ENCODE results near the gene AUTS2.

GRCh38 chr7:70343519-70343918, 745.2 kb downstream of the AUTS2 start:
- TF ChIP-seq CTCF (IDR thresholded peaks at IDR 0.05; ENCODE audit: control extremely low read depth in 1 of 3, insufficient read depth in 1 of 3, low read depth in 1 of 3, low read length in 3 of 3): no peak
- TF ChIP-seq ATF2 (IDR thresholded peaks at IDR 0.05; ENCODE audit: low read length): no peak
- no peak for TF ChIP-seq TAF1 (IDR thresholded peaks at IDR 0.05; ENCODE audit: low read depth, low read length)
- no peak for TF ChIP-seq EP300 (IDR thresholded peaks at IDR 0.05; ENCODE audit: borderline replicate concordance in 1 of 2, low read depth in 2 of 2, low read length in 2 of 2)
- no peak for TF ChIP-seq RAD21 (IDR thresholded peaks at IDR 0.05 in 1 of 2, conservative IDR thresholded peaks at IDR 0.05 in 1 of 2; ENCODE audit: low read depth in 2 of 2, low read length in 2 of 2)
- no peak for TF ChIP-seq BCL11A (IDR thresholded peaks at IDR 0.05; ENCODE audit: low read depth in 2 of 2, low read length in 2 of 2)
- TF ChIP-seq PHF8 (conservative IDR thresholded peaks at IDR 0.05; ENCODE audit: low read depth, low read length): no peak
- TF ChIP-seq POLR2AphosphoS5 (IDR thresholded peaks at IDR 0.05; ENCODE audit: low read depth, low read length): no peak
- no peak for TF ChIP-seq CHD2 (IDR thresholded peaks at IDR 0.05; ENCODE audit: low read length)
